Glomerular visceral epithelial cell (primary cell): ENCODE results near the gene EIF4B.

Source experiments
- DNase-seq: peaks from one replicate; pipeline ENCODE4 v3.0.0-alpha.2; 2016; ENCODE audit errors: extremely low spot score

The EIF4B gene

DNA sequence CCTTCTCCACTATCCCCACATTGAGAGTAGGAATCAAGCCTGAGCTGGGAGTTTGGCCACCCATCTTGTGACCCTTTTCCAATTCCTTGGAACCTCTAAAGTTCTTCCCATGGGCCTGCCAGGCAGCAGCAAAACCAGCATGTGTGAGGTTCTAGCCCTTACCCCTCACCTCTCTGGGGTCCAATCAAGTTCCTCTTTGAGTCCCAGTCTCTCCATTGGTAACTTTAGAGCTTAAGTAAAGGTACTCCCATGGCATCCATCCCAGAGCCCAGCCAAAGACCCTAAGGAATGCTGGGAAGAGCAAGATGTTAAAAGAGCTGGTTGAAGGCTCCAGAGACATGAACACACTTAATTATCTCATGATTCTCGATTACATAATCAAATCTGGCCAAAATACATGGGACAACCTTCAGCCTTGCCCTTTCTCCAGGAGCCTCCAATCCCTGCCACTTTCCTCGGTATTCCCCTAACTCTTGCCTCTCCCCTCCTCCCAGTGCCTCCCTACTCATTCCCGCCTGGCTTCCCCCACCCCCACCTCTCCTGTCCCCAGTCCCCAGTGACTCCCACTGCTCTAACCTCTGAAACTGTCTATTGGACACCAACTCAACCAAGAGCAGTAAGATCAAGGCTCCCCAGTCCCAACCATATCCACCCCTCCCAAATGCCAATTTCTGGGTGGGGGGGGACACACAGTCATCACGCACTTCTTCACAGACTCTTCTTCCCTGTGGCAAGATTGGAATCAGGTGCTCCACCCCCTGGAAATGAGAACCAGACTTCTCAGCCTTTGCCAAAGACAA is 38.8 kb downstream of the EIF4B start:
- no peak for DNase-seq

GRCh38 chr12:53045696-53046045 is 39.4 kb downstream of the EIF4B start:
- no peak for DNase-seq

DNA sequence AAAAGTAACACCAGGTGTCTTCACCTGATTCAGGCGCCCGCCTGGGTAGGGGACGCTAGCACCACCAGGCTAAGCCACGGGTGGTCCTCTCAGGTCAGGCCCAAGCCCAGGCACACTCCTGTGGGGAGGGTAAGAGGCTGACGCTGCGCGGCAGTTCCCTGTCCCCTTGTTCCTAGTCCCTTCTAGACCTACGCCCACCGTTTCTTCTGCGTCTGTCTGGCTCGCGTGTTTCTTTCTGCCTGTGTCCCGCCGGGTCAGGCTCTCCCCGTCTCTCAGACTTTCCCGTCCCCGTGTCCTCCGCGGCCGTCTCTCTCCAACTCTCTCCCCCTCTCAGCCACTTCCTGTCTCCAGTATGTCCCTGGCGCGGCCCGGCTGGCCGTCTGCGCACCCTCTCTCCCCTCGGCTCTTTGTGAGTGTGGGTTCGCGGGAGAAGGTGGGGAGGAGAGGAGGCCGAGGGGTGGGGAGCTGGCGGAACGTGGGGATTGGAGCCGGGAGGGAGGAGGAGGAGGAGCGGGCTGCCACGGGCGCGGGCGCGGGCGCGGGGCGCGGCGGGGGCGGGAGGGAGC is 40.5 kb downstream of the EIF4B start:
- peak; percentile 94 for DNase-seq

- peak; percentile 80 for DNase-seq
These were observed 41.2 kb downstream of the EIF4B start for GRCh38 chr12:53047221-53048032.

GRCh38 chr12:53048033-53048779 is 42.0 kb downstream of the EIF4B start:
- DNase-seq, result peak; percentile 56

- peak; percentile 52 for DNase-seq
These were observed 42.6 kb downstream of the EIF4B start for GRCh38 chr12:53048780-53049401.

DNA sequence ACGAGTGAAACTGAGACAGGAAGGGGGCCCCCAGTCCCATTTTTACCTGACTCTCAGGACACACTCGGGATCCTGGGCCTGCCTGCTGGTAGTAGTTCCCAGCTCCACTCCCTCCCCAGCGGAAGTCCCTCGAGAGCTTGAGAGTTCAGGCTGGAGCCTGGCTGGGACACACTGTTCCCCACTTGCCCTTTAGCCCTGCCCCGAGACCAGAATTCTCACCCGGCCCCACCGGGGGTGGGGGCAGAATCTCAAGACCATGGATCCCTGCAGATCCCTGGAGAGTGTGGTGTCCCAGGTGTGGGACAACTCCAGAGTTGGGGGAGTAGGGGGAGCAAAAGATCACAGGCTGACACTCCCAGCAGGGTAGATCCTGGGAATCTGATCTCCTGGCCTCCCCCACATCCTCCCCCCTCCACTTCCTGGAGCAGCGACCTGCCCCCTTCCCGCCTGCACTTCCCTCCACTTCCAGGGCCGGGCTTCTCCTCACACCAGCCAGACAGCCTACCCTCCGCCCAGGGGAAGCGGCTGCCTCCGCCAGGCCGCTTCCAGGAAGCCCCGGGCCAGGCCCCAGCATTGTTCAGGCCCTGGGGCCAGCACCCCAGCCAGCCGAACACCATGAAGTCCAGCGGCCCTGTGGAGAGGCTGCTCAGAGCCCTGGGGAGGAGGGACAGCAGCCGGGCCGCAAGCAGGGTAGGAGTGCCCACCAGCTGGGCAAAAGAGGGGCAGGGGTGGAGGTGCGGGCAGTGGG is 43.5 kb downstream of the EIF4B start, which contains the start of gene TNS2:
TNS2 (plus strand) TSS at position 495 of the 748 bp plus-strand sequence; CDS start at position 616, 121 bp downstream.
- peak; percentile 57 for DNase-seq

- DNase-seq, result no peak
These were observed 44.3 kb downstream of the EIF4B start for GRCh38 chr12:53050426-53051057.

DNA sequence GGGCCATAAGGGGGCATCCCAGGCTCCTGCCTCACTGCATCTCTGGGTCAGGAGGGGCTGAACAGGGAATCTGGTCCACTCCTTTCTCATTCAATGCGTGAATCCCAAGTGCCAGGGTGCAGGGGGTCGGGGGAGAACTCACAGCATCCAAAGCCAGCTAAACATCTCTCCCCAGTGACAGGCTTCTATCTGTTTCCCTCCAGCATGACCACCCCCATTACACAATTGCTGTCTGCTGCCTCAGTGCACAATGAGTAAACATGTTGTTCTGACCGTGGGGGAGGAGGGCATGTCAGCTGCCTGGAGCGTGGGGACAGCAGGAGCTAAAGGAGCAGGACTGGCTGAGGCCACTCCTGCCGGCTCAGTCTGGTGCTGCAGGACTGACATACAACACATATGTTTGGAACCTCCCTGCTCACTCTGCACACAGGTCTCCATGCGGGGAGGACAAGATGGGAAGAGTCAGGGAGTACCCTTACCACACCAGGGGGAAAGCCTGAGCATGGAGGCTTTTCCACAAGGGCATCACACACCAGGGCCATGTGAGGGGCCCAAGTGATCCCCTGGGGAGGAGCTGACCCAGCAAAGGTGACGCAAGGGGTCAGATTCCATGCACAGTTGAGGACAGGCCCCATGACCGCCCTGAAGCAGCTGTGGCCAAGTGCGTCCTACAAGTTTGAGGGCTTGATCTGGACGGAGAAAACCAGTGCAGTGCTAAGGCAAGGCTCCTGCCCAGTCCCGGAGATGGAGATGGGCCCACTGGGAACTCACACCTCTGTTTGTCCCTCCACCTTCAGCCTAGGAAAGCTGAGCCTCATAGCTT is 45.0 kb downstream of the EIF4B start:
- DNase-seq, result peak; percentile 37

- DNase-seq, result no peak
These were observed 45.7 kb downstream of the EIF4B start for GRCh38 chr12:53051881-53052412.

- DNase-seq, result peak; percentile 69
These were observed 46.4 kb downstream of the EIF4B start for GRCh38 chr12:53052419-53053217.

- DNase-seq, result peak; percentile 33
These were observed 47.2 kb downstream of the EIF4B start for GRCh38 chr12:53053218-53054111.

DNA sequence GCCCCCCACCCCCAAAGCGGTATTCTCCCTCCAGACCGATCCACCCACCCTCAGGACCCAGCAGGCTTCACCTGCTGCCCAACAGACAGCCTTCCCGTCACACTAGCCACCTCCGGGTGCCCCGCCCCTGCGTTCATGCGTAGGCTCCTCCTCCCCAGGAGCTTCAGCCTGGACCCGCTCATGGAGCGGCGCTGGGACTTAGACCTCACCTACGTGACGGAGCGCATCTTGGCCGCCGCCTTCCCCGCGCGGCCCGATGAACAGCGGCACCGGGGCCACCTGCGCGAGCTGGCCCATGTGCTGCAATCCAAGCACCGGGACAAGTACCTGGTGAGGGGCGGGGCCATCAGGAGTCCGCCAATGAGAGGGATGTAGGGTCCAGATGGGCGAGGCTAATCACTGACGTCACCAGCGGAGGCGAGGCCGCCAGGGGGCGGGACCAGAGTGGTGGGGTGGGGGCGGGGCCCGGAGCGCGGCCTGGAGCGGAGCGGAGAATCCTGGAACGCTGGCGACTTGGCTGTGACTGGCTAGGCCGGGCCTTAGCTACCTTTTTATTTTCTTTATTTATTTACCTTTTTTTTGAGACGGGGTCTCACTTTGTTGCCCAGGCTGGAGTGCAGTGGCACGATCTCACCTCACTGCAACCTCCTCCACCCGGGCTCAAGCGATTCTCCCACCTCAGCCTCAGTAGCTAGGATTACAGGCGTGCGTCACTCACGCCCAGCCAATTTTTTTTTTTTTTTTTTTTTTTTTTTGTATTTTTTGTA is 48.0 kb downstream of the EIF4B start:
- DNase-seq, result peak; percentile 88

GRCh38 chr12:53055471-53056266 is 49.4 kb downstream of the EIF4B start:
- no peak for DNase-seq

GRCh38 chr12:53056296-53056695 is 50.0 kb downstream of the EIF4B start:
- no peak for DNase-seq

GRCh38 chr12:53056901-53057300 is 50.6 kb downstream of the EIF4B start:
- DNase-seq, result no peak
